Stomach (tissue), 4 donors: ENCODE measurements around the gene KCND2.

Experiments
- EP300 ChIP-seq: sonication (generic); formaldehyde crosslinking; IDR thresholded peaks from one replicate; pipeline ENCODE4 v1.6.1; 2017; ENCODE audit warnings: antibody characterized with exemption
- POLR2A ChIP-seq, 4 donors: fragments of 450-650 bp; IDR thresholded peaks; one replicate each; pipeline ENCODE4 v1.6.1; 2016; ENCODE audit warnings: antibody characterized with exemption in 4 of 4, control low read depth in 2 of 4, mild to moderate bottlenecking in 1 of 4, moderate library complexity in 1 of 4
- POLR2AphosphoS5 ChIP-seq, 3 donors: sonication (generic); formaldehyde crosslinking; IDR thresholded peaks; one replicate each; pipeline ENCODE4 v1.6.1; 2016; ENCODE audit warnings: antibody characterized with exemption in 3 of 3
- TF ChIP-seq, protein P1 (sequence below), 7 experiments: fragments of 450-650 bp in 4 of 7; fragments of 200-600 bp in 3 of 7; sonication (generic) in 3 of 7; IDR thresholded peaks; one replicate each; pipeline ENCODE4 v1.5.1; 2016 to 2019; ENCODE audit warnings: antibody characterized with exemption in 7 of 7, control low read depth in 2 of 7, mild to moderate bottlenecking in 1 of 7

DNA sequence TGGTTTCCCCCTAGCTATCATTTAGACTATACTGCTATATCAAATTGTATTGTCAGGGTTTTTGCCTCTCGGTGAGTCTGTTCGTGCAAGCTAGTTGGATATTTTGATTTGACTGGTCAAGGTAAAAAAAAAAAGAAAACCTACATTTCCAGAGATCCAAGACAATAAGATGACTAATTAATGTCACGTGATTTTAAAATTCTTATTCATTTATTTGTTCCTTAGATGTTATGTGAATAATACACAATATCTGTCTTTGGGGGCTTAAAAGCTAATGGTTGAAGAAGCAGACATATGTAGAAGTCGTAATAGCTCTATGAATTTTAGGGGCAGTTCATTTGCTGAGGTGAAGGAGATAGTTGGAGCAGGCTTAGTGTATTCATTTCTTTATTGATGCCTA, 191.1 kb downstream of the KCND2 start:
- TF ChIP-seq, protein P1, sequence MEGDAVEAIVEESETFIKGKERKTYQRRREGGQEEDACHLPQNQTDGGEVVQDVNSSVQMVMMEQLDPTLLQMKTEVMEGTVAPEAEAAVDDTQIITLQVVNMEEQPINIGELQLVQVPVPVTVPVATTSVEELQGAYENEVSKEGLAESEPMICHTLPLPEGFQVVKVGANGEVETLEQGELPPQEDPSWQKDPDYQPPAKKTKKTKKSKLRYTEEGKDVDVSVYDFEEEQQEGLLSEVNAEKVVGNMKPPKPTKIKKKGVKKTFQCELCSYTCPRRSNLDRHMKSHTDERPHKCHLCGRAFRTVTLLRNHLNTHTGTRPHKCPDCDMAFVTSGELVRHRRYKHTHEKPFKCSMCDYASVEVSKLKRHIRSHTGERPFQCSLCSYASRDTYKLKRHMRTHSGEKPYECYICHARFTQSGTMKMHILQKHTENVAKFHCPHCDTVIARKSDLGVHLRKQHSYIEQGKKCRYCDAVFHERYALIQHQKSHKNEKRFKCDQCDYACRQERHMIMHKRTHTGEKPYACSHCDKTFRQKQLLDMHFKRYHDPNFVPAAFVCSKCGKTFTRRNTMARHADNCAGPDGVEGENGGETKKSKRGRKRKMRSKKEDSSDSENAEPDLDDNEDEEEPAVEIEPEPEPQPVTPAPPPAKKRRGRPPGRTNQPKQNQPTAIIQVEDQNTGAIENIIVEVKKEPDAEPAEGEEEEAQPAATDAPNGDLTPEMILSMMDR (IDR thresholded peaks at IDR 0.05): no peak
- TF ChIP-seq POLR2AphosphoS5 (IDR thresholded peaks at IDR 0.05) (no peak), POLR2A (IDR thresholded peaks at IDR 0.05) (no peak), EP300 (no peak)
